DND-41 (cell line): ENCODE measurements around the gene FAM210B.

Experiments used
- ATAC-seq: fragments of 200-7000 bp; cut with Tn5 transposase; 3 replicates; pipeline ENCODE4 v1.9.1; 2021; ENCODE audit warnings: low read depth; ENCODE audit not compliant: insufficient read depth
- DNase-seq: peaks from one replicate; pipeline ENCODE4 v3.0.0-alpha.2; 2020
- H2AFZ ChIP-seq: 2 replicates; pipeline ENCODE4 v1.6.0; 2012; ENCODE audit warnings: low read depth, low read length
- H3K27ac ChIP-seq: 2 replicates; pipeline ENCODE4 v1.5.1; 2012; ENCODE audit warnings: low read length, inconsistent platforms
- H3K27me3 ChIP-seq: fragments of 200-600 bp; sonication (generic); 2 replicates; pipeline ENCODE4 v1.6.0; 2012; ENCODE audit warnings: low read length, mild to moderate bottlenecking, inconsistent platforms; ENCODE audit not compliant: insufficient read depth, poor library complexity
- H3K36me3 ChIP-seq: 2 replicates; pipeline ENCODE4 v1.5.1; 2012; ENCODE audit warnings: low read length, inconsistent platforms; ENCODE audit not compliant: insufficient read depth
- H3K4me1 ChIP-seq: 2 replicates; pipeline ENCODE4 v1.5.1; 2012; ENCODE audit warnings: mild to moderate bottlenecking, low read length; ENCODE audit not compliant: insufficient read depth
- H3K4me2 ChIP-seq: 2 replicates; pipeline ENCODE4 v1.6.0; 2012; ENCODE audit warnings: mild to moderate bottlenecking, moderate library complexity, low read length, inconsistent platforms; ENCODE audit not compliant: insufficient read depth
- H3K4me3 ChIP-seq, 2 experiments: fragments of 200-600 bp in 1 of 2; shearing (Covaris generic) in 1 of 2; 2 replicates each; pipeline ENCODE4 v1.5.1; 2012 to 2016; ENCODE audit warnings: inconsistent platforms in 2 of 2, low read length in 2 of 2, mild to moderate bottlenecking in 2 of 2, low read depth in 1 of 2, moderate library complexity in 1 of 2
- H3K79me2 ChIP-seq: 2 replicates; pipeline ENCODE4 v1.6.0; 2012; ENCODE audit warnings: low read length, inconsistent platforms; ENCODE audit not compliant: insufficient read depth
- H3K9ac ChIP-seq: 2 replicates; pipeline ENCODE4 v1.6.0; 2012; ENCODE audit warnings: low read depth, mild to moderate bottlenecking, inconsistent platforms, low read length, moderate library complexity
- H3K9me3 ChIP-seq: 2 replicates; pipeline ENCODE4 v1.5.1; 2012; ENCODE audit warnings: low read length, moderate library complexity, mild to moderate bottlenecking, inconsistent platforms; ENCODE audit not compliant: insufficient read depth, severe bottlenecking
- H4K20me1 ChIP-seq: 2 replicates; pipeline ENCODE4 v1.6.0; 2012; ENCODE audit warnings: low read length; ENCODE audit not compliant: insufficient read depth
- EZH2 ChIP-seq: IDR thresholded peaks from 3 replicates; pipeline ENCODE4 v1.6.1; 2012; ENCODE audit warnings: borderline replicate concordance, low read depth, mild to moderate bottlenecking, moderate library complexity, low read length, inconsistent platforms; ENCODE audit not compliant: severe bottlenecking
- TF ChIP-seq, protein P1 (sequence below): IDR thresholded peaks from 2 replicates; pipeline ENCODE4 v1.5.1; 2012; ENCODE audit warnings: borderline replicate concordance, low read length, moderate library complexity, mild to moderate bottlenecking; ENCODE audit not compliant: poor library complexity, severe bottlenecking; ENCODE audit errors: extremely low read depth

The FAM210B gene

DNA sequence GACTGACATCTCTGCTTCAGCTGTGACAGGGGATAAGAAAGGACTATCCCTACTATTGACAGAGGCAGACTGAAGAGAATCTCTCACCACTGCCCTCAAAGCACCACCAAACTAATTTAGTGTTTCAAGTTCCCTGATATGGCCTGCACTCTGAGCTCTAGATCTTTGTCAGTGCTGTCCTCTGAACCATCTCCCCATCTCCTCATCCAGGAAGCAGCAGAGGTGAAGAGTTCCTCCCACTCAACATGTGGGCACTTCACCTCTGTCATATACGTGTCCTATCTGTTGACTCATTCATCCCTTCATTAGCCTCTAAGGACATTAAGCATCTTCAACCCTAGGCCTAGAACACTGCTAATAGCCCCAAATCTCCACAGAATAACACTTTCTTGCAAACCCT lies 14.1 kb downstream of the FAM210B start:
- H3K27me3 ChIP-seq: no peaks in the 10 kb centered on the region
- ATAC-seq (no peak), DNase-seq (no peak)
- no peak overlapping the region for H3K9ac ChIP-seq
- H3K27ac ChIP-seq: no peak overlapping the region
- H3K79me2 ChIP-seq: peaks cover 57% of the 10 kb centered on the region
- H3K4me1 ChIP-seq: no peaks in the 10 kb centered on the region
- H3K4me2 ChIP-seq: no peak overlapping the region
- TF ChIP-seq, protein P1, sequence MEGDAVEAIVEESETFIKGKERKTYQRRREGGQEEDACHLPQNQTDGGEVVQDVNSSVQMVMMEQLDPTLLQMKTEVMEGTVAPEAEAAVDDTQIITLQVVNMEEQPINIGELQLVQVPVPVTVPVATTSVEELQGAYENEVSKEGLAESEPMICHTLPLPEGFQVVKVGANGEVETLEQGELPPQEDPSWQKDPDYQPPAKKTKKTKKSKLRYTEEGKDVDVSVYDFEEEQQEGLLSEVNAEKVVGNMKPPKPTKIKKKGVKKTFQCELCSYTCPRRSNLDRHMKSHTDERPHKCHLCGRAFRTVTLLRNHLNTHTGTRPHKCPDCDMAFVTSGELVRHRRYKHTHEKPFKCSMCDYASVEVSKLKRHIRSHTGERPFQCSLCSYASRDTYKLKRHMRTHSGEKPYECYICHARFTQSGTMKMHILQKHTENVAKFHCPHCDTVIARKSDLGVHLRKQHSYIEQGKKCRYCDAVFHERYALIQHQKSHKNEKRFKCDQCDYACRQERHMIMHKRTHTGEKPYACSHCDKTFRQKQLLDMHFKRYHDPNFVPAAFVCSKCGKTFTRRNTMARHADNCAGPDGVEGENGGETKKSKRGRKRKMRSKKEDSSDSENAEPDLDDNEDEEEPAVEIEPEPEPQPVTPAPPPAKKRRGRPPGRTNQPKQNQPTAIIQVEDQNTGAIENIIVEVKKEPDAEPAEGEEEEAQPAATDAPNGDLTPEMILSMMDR: no peak
- no peak for TF ChIP-seq EZH2
- H3K4me3 ChIP-seq: no peak overlapping the region
- no peaks in the 10 kb centered on the region for H3K9me3 ChIP-seq
- H3K36me3 ChIP-seq: peaks cover 97% of the 10 kb centered on the region
- H2AFZ ChIP-seq: no peak overlapping the region
- peaks cover 35% of the 10 kb centered on the region; the same call in 1 of the 2 replicates for H4K20me1 ChIP-seq

DNA sequence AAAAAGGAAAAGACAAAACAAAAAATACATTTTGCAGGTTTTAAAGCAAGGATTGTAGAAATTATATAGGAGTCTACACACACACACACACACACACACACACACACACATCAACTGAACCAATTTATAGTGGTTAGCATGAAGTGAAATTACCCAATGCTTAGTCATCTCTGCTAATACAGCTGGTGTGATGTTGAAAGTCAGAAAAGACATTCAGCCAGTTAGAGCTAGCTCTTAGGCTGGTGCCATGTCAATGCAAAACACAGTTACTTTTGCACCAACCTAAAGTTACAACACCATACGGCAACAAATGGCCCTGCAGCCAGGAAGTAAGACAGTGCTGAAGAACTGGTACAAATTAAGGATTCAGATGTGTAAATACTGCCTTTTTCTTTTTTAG lies 15.2 kb downstream of the FAM210B start:
- Histone ChIP-seq H3K27ac (no peak overlapping the region), H3K4me2 (no peak overlapping the region), H3K9me3 (no peaks in the 10 kb centered on the region), H3K79me2 (peaks cover 68% of the 10 kb centered on the region), H3K4me1 (no peaks in the 10 kb centered on the region), H2AFZ (no peak overlapping the region), H4K20me1 (peaks cover 38% of the 10 kb centered on the region; the same call in 1 of the 2 replicates), H3K9ac (no peak overlapping the region), H3K27me3 (no peaks in the 10 kb centered on the region), H3K36me3 (peaks cover 100% of the 10 kb centered on the region), H3K4me3 (no peak overlapping the region)
- TF ChIP-seq EZH2: no peak
- TF ChIP-seq, protein P1: no peak
- ATAC-seq (no peak; the same call in 2 of the 3 replicates), DNase-seq (no peak)

DNA sequence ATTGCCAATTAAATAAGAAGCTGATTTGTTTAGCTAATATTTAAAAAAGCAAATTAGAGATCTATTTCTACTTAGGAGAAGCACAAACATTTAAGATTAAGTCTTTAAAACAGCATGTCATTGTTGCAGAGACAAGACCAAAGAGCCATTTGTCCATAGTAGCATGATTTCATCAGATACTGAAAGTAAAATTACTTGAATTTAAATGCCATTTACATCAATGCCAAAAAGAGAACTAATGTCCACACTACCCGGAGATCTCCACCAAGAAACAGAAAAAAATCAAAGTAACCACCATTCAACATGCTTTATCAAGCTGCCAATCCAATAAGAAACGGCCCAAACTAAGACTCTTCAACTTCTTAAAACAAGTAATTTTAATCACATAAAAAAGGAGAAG lies 17.6 kb downstream of the FAM210B start:
- H3K4me1 ChIP-seq: no peaks in the 10 kb centered on the region
- H3K79me2 ChIP-seq: peaks cover 86% of the 10 kb centered on the region
- H3K27me3 ChIP-seq: no peaks in the 10 kb centered on the region
- DNase-seq (no peak), ATAC-seq (no peak)
- H3K36me3 ChIP-seq: peaks cover 95% of the 10 kb centered on the region
- TF ChIP-seq, protein P1: no peak
- no peak for TF ChIP-seq EZH2
- H2AFZ ChIP-seq: no peak overlapping the region
- no peak overlapping the region for H3K27ac ChIP-seq
- H3K9ac ChIP-seq: no peak overlapping the region
- no peak overlapping the region for H3K4me3 ChIP-seq
- peaks cover 36% of the 10 kb centered on the region; the same call in 1 of the 2 replicates for H4K20me1 ChIP-seq
- no peaks in the 10 kb centered on the region for H3K9me3 ChIP-seq
- H3K4me2 ChIP-seq: no peak overlapping the region

DNA sequence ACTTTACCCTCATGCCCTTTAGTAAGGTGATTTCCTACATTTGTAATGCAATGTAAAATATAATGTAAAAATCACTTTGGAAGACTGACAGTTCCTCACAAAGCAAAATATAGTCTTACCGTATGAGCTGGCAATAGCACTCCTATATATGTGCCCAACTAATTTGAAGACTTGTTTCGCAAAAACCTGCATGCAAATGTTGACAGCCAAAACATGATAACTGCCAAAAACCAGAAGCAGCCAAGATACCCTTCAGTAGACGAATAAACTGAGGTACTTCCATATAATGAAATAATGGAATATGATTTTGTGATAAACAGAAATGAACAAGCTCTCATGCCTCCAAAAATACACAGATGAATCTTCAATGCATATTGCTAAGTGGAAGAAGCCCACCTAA lies 19.6 kb downstream of the FAM210B start:
- no peak overlapping the region for H3K9ac ChIP-seq
- H3K79me2 ChIP-seq: peaks cover 88% of the 10 kb centered on the region
- no peak overlapping the region for H2AFZ ChIP-seq
- H3K27ac ChIP-seq: no peak overlapping the region
- peaks cover 95% of the 10 kb centered on the region for H3K36me3 ChIP-seq
- H3K4me1 ChIP-seq: peaks cover 4% of the 10 kb centered on the region; the same call in 1 of the 2 replicates
- no peaks in the 10 kb centered on the region for H3K9me3 ChIP-seq
- no peak overlapping the region for H3K4me3 ChIP-seq
- ATAC-seq: no peak
- H3K4me2 ChIP-seq: no peak overlapping the region
- no peak for TF ChIP-seq EZH2
- TF ChIP-seq, protein P1: no peak
- DNase-seq: no peak
- H4K20me1 ChIP-seq: peaks cover 28% of the 10 kb centered on the region
- no peaks in the 10 kb centered on the region for H3K27me3 ChIP-seq
